SK-N-SH (cell line): ENCODE measurements around the gene ARHGAP26. TPM values are rescaled to one million over a fixed set of nuclear protein-coding genes. Genes with fewer than 3 reads are reported as not detected.

Experiments
- CTCF ChIA-PET: fragments of 300-600, 350-600 bp; formaldehyde crosslinking; extraction: SDS; loops from one replicate; lab custom pipeline; 2021; lab: Yijun Ruan, JAX
- POLR2A ChIA-PET: fragments of 350-600 bp; sonication (Branson Sonifier 250); formaldehyde crosslinking; extraction: SDS; loops from one replicate; lab custom pipeline; 2020; ENCODE audit warnings: antibody characterized with exemption, inconsistent platforms; lab: Yijun Ruan, JAX
- DNase-seq: peaks from one replicate; pipeline ENCODE4 v3.0.0; 2012
- H2AFZ ChIP-seq: fragments of 200-600 bp; sonication (generic); 2 replicates; pipeline ENCODE4 v1.8.1; 2016; ENCODE audit warnings: antibody characterized with exemption, mild to moderate bottlenecking, low read depth
- H3F3A ChIP-seq: fragments of 200-600 bp; sonication (generic); replicated peaks from 2 replicates; pipeline ENCODE3; 2016; ENCODE audit warnings: antibody characterized with exemption, mild to moderate bottlenecking; ENCODE audit not compliant: insufficient read depth
- H3K27ac ChIP-seq, 2 experiments: fragments of 200-500 bp in 1 of 2; fragments of 200-600 bp in 1 of 2; sonication (Bioruptor generic) in 1 of 2; sonication (generic), shearing (Covaris generic) in 1 of 2; 2 replicates each; pipeline versions ENCODE4 v1.5.1 to v1.6.1; 2014 to 2016; ENCODE audit warnings: low read depth in 2 of 2, inconsistent platforms in 1 of 2, low read length in 1 of 2, mild to moderate bottlenecking in 1 of 2, mixed read lengths in 1 of 2
- H3K27me3 ChIP-seq: fragments of 200-600 bp; sonication (generic), shearing (Covaris generic); 2 replicates; pipeline ENCODE4 v1.6.1; 2016; ENCODE audit warnings: mixed run types; ENCODE audit not compliant: insufficient read depth
- H3K36me3 ChIP-seq, 2 experiments: fragments of 200-500 bp in 1 of 2; fragments of 200-600 bp in 1 of 2; sonication (Bioruptor generic) in 1 of 2; sonication (generic) in 1 of 2; replicated peaks in 1 of 2; 2 replicates each; pipeline versions ENCODE3 to v1.5.1; 2014 to 2016; ENCODE audit warnings: low read length in 1 of 2, mild to moderate bottlenecking in 1 of 2; ENCODE audit not compliant: insufficient read depth in 2 of 2, control insufficient read depth in 1 of 2
- H3K4me1 ChIP-seq, 2 experiments: fragments of 200-500 bp in 1 of 2; fragments of 200-600 bp in 1 of 2; sonication (Bioruptor generic) in 1 of 2; sonication (generic), shearing (Covaris generic) in 1 of 2; 2 replicates each; pipeline versions ENCODE4 v1.5.1 to v1.6.1; 2014 to 2016; ENCODE audit warnings: low read depth in 1 of 2, low read length in 1 of 2, mixed run types in 1 of 2; ENCODE audit not compliant: insufficient read depth in 2 of 2, control insufficient read depth in 1 of 2
- H3K4me2 ChIP-seq: fragments of 200-600 bp; sonication (generic), shearing (Covaris generic); 2 replicates; pipeline ENCODE4 v1.6.1; 2017; ENCODE audit warnings: mixed run types
- H3K4me3 ChIP-seq, 2 experiments: fragments of 200-500 bp in 1 of 2; fragments of 200-600 bp in 1 of 2; sonication (Bioruptor generic) in 1 of 2; sonication (generic), shearing (Covaris generic) in 1 of 2; 2 replicates each; pipeline versions ENCODE4 v1.5.1 to v1.8.1; 2014 to 2016; ENCODE audit warnings: low read depth in 2 of 2, inconsistent platforms in 1 of 2, low read length in 1 of 2, mild to moderate bottlenecking in 1 of 2, mixed read lengths in 1 of 2, moderate library complexity in 1 of 2
- H3K79me2 ChIP-seq: fragments of 200-600 bp; sonication (generic); 2 replicates; pipeline ENCODE4 v1.8.1; 2017; ENCODE audit warnings: mild to moderate bottlenecking; ENCODE audit not compliant: insufficient read depth
- H3K9ac ChIP-seq: fragments of 200-600 bp; sonication (generic); 2 replicates; pipeline ENCODE4 v1.6.1; 2017; ENCODE audit warnings: mixed run types
- H3K9me2 ChIP-seq: fragments of 200-600 bp; sonication (generic); 2 replicates; pipeline ENCODE4 v1.6.1; 2017; ENCODE audit warnings: mixed run types
- H3K9me3 ChIP-seq: fragments of 200-600 bp; sonication (generic); 2 replicates; pipeline ENCODE4 v1.6.1; 2017; ENCODE audit warnings: mixed run types, mild to moderate bottlenecking, moderate library complexity
- H4K20me1 ChIP-seq: fragments of 200-600 bp; sonication (generic); 2 replicates; pipeline ENCODE4 v1.6.1; 2017; ENCODE audit warnings: mild to moderate bottlenecking, mixed run types; ENCODE audit not compliant: insufficient read depth
- CHD2 ChIP-seq: fragments of 150-350 bp; IDR thresholded peaks from 2 replicates; pipeline ENCODE4 v1.6.1; 2018; ENCODE audit warnings: low read length; ENCODE audit not compliant: partially characterized antibody
- ELF1 ChIP-seq: IDR thresholded peaks from 2 replicates; pipeline ENCODE4 v1.4.0; 2012
- EP300 ChIP-seq, 2 experiments: IDR thresholded peaks; 2 replicates each; pipeline versions ENCODE4 v1.4.0 to v1.6.1; 2012; ENCODE audit warnings: borderline replicate concordance in 1 of 2, low read depth in 1 of 2, low read length in 1 of 2
- EZH2phosphoT487 ChIP-seq: fragments of 200-600 bp; sonication (generic); IDR thresholded peaks from 2 replicates; pipeline ENCODE4 v1.6.1; 2017; ENCODE audit warnings: low read depth, mixed run types, mild to moderate bottlenecking, antibody characterized with exemption, moderate library complexity, borderline replicate concordance
- FOSL2 ChIP-seq: IDR thresholded peaks from 2 replicates; pipeline ENCODE4 v1.4.0; 2012; ENCODE audit warnings: low read depth, mild to moderate bottlenecking, moderate library complexity, borderline replicate concordance
- FOXJ3 ChIP-seq: sonication (generic); formaldehyde crosslinking; IDR thresholded peaks from 2 replicates; pipeline ENCODE4 v1.5.1; 2020; ENCODE audit warnings: mild to moderate bottlenecking, missing genetic modification reagents
- FOXM1 ChIP-seq: IDR thresholded peaks from 2 replicates; pipeline ENCODE4 v1.4.0; 2012; ENCODE audit warnings: low read depth, mild to moderate bottlenecking
- JUND ChIP-seq: IDR thresholded peaks from 2 replicates; pipeline ENCODE4 v1.4.0; 2012
- MXI1 ChIP-seq: IDR thresholded peaks from 2 replicates; pipeline ENCODE4 v1.6.1; 2012; ENCODE audit warnings: mild to moderate bottlenecking, low read depth, low read length, improper control_type of control experiment
- NFIC ChIP-seq: IDR thresholded peaks from 2 replicates; pipeline ENCODE4 v1.4.0; 2012; ENCODE audit warnings: borderline replicate concordance
- NRF1 ChIP-seq: IDR thresholded peaks from 2 replicates; pipeline ENCODE4 v1.6.1; 2012; ENCODE audit warnings: low read depth, mild to moderate bottlenecking, low read length
- POLR2AphosphoS5 ChIP-seq: IDR thresholded peaks from 2 replicates; pipeline ENCODE4 v1.6.1; 2012; ENCODE audit warnings: low read depth, low read length
- RAD21 ChIP-seq: IDR thresholded peaks from 2 replicates; pipeline ENCODE4 v1.6.1; 2012; ENCODE audit warnings: mild to moderate bottlenecking, low read length
- RCOR1 ChIP-seq: fragments of 150-350 bp; IDR thresholded peaks from 2 replicates; pipeline ENCODE4 v1.6.1; 2017; ENCODE audit warnings: antibody characterized with exemption, low read length
- RXRA ChIP-seq: IDR thresholded peaks from 2 replicates; pipeline ENCODE4 v1.4.0; 2012; ENCODE audit warnings: low read depth, mild to moderate bottlenecking, borderline replicate concordance
- SIN3A ChIP-seq: IDR thresholded peaks from 2 replicates; pipeline ENCODE4 v1.6.1; 2012; ENCODE audit warnings: low read depth, mild to moderate bottlenecking, low read length, moderate library complexity, borderline replicate concordance
- TAF1 ChIP-seq: IDR thresholded peaks from 2 replicates; pipeline ENCODE4 v1.6.1; 2012; ENCODE audit warnings: low read depth, mild to moderate bottlenecking, low read length, moderate library complexity, borderline replicate concordance
- TCF12 ChIP-seq: IDR thresholded peaks from 2 replicates; pipeline ENCODE4 v1.4.0; 2012
- TEAD4 ChIP-seq: IDR thresholded peaks from 2 replicates; pipeline ENCODE4 v1.4.0; 2012; ENCODE audit warnings: mild to moderate bottlenecking, borderline replicate concordance; ENCODE audit not compliant: insufficient read depth
- WGBS: methylation state at CpG from one replicate; pipeline ENCODE4 v1.1.6; 2017; ENCODE audit warnings: low lambda C conversion rate; 5-methylcytosine and 5-hydroxymethylcytosine counted together
- polyA plus RNA-seq, 3 experiments: library from polyadenylated mRNA; depleted of rRNA; stranded (reverse); fragments of >200 nt; gene quantifications; 2 replicates each; pipeline ENCODE4 v1.2.3, GENCODE V29; 2012
- TF ChIP-seq, protein P1 (sequence below): IDR thresholded peaks from 2 replicates; pipeline ENCODE4 v1.4.0; 2012; ENCODE audit warnings: low read depth
- TF ChIP-seq, protein P2 (sequence below): IDR thresholded peaks from 2 replicates; pipeline ENCODE4; 2012
- TF ChIP-seq, protein P3 (sequence below): IDR thresholded peaks from 2 replicates; pipeline ENCODE4 v1.4.0; 2012; ENCODE audit warnings: low read depth, borderline replicate concordance
- TF ChIP-seq, protein P4 (sequence below): IDR thresholded peaks from 2 replicates; pipeline ENCODE4 v1.4.0; 2012; ENCODE audit warnings: low read depth, borderline replicate concordance
- TF ChIP-seq, protein P5 (sequence below): fragments of 200-600 bp; sonication (generic); IDR thresholded peaks from 2 replicates; pipeline ENCODE4 v1.6.1; 2017; ENCODE audit warnings: antibody characterized with exemption, mild to moderate bottlenecking, moderate library complexity
- TF ChIP-seq, protein P6 (sequence below): fragments of 150-350 bp; IDR thresholded peaks from 2 replicates; pipeline ENCODE4 v1.6.1; 2017; ENCODE audit warnings: antibody characterized with exemption, low read length, low read depth, borderline replicate concordance

Gene ARHGAP26
- polyA plus RNA-seq, 1 of the 3 experiments (the other 2 are of a cell fraction) = 6.1 TPM

DNA sequence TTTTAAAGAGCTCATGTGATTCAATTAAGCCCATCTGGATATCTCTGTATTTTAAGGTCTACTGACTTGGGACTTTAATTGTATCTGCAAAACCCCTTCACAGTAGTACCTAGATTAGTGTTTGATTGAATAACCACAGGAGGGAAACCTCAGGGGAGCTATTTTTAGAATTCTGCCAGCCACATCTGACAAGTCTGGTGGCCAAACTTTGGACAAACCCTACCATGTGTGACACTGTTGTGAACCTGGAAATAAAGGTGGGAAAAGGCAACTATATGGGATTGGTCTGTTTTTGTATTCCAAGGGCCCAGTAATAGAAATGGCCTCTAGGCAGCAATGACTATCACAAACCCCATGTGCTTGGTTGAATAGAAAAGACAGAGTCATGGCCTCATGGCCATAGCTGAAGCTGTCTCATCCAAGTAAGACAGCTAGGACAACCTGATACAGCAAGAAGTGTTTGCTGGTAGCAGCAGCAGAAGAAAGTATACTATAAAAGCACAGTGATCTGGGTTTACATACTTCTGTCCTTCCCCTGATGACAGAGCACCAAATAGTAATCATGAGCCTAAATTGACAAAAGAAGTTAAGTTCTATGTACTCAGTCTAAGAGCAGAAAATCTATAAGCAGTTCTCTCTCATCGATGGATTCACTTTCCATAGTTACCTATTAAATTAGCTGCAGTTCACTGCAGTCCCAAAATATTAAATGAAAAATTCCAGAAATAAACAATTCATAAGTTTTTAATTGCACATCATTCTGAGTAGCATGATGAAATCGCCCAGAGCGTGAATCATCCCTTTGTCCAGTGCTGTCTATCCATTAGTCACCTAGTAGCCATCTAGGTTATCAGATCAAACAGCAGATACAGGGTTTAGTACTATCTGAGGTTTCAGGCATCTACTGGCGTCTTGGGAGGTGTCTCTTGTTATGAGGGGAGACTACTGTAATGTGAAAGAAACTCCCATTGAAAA is 189.8 kb downstream of the ARHGAP26 start:
- Histone ChIP-seq H4K20me1 (no peaks in the 10 kb centered on the region), H3K79me2 (no peaks in the 10 kb centered on the region), H3K9me3 (no peaks in the 10 kb centered on the region), H2AFZ (peak overlapping the region; percentile 25; the same call in 1 of the 2 replicates), H3K9ac (peak overlapping the region; percentile 57; the same call in 1 of the 2 replicates), H3F3A (peaks cover 24% of the 10 kb centered on the region), H3K27ac (peak overlapping the region; percentile 34 to 91; a peak in 3 of 4 replicates), H3K4me1 (peaks cover 4 to 20% of the 10 kb centered on the region in 2 experiments; a peak in 3 of 4 replicates), H3K4me3 (no peak overlapping the region; a peak in 1 of 4 replicates), H3K27me3 (no peaks in the 10 kb centered on the region), H3K9me2 (no peaks in the 10 kb centered on the region), H3K4me2 (peak overlapping the region; percentile 54), H3K36me3 (peaks cover 3 to 7% of the 10 kb centered on the region in 2 experiments)
- peak; percentile 97 for TF ChIP-seq FOSL2
- no peak for TF ChIP-seq FOXJ3 (CRISPR knock-in tag)
- peak; percentile 77 for TF ChIP-seq NFIC
- no peak for TF ChIP-seq RAD21
- TF ChIP-seq, protein P1, sequence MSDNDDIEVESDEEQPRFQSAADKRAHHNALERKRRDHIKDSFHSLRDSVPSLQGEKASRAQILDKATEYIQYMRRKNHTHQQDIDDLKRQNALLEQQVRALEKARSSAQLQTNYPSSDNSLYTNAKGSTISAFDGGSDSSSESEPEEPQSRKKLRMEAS = no peak
- TF ChIP-seq, protein P2, sequence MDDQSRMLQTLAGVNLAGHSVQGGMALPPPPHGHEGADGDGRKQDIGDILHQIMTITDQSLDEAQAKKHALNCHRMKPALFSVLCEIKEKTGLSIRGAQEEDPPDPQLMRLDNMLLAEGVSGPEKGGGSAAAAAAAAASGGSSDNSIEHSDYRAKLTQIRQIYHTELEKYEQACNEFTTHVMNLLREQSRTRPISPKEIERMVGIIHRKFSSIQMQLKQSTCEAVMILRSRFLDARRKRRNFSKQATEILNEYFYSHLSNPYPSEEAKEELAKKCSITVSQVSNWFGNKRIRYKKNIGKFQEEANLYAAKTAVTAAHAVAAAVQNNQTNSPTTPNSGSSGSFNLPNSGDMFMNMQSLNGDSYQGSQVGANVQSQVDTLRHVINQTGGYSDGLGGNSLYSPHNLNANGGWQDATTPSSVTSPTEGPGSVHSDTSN = peak; percentile 81
- TF ChIP-seq EP300 (IDR thresholded peaks at IDR 0.05; ENCODE audit: borderline replicate concordance in 1 of 2, low read depth in 1 of 2, low read length in 1 of 2) = peak in 1 of 2 experiments; percentile 90; a peak in 2 of 4 replicates
- TF ChIP-seq EZH2phosphoT487 = no peak
- TF ChIP-seq SIN3A = no peak
- TF ChIP-seq ELF1 = no peak
- no peak for TF ChIP-seq CHD2
- TF ChIP-seq MXI1 = no peak
- peak; percentile 74; the same call in 1 of the 2 replicates for TF ChIP-seq TEAD4
- peak; percentile 90 for TF ChIP-seq TCF12
- peak; percentile 78 for TF ChIP-seq FOXM1
- TF ChIP-seq, protein P3, sequence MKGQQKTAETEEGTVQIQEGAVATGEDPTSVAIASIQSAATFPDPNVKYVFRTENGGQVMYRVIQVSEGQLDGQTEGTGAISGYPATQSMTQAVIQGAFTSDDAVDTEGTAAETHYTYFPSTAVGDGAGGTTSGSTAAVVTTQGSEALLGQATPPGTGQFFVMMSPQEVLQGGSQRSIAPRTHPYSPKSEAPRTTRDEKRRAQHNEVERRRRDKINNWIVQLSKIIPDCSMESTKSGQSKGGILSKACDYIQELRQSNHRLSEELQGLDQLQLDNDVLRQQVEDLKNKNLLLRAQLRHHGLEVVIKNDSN = no peak
- peak; percentile 79; the same call in 1 of the 2 replicates for TF ChIP-seq RXRA
- TF ChIP-seq, protein P4, sequence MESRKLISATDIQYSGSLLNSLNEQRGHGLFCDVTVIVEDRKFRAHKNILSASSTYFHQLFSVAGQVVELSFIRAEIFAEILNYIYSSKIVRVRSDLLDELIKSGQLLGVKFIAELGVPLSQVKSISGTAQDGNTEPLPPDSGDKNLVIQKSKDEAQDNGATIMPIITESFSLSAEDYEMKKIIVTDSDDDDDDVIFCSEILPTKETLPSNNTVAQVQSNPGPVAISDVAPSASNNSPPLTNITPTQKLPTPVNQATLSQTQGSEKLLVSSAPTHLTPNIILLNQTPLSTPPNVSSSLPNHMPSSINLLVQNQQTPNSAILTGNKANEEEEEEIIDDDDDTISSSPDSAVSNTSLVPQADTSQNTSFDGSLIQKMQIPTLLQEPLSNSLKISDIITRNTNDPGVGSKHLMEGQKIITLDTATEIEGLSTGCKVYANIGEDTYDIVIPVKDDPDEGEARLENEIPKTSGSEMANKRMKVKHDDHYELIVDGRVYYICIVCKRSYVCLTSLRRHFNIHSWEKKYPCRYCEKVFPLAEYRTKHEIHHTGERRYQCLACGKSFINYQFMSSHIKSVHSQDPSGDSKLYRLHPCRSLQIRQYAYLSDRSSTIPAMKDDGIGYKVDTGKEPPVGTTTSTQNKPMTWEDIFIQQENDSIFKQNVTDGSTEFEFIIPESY = no peak; the same call in 1 of the 2 replicates
- TF ChIP-seq, protein P5, sequence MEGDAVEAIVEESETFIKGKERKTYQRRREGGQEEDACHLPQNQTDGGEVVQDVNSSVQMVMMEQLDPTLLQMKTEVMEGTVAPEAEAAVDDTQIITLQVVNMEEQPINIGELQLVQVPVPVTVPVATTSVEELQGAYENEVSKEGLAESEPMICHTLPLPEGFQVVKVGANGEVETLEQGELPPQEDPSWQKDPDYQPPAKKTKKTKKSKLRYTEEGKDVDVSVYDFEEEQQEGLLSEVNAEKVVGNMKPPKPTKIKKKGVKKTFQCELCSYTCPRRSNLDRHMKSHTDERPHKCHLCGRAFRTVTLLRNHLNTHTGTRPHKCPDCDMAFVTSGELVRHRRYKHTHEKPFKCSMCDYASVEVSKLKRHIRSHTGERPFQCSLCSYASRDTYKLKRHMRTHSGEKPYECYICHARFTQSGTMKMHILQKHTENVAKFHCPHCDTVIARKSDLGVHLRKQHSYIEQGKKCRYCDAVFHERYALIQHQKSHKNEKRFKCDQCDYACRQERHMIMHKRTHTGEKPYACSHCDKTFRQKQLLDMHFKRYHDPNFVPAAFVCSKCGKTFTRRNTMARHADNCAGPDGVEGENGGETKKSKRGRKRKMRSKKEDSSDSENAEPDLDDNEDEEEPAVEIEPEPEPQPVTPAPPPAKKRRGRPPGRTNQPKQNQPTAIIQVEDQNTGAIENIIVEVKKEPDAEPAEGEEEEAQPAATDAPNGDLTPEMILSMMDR = no peak
- TF ChIP-seq TAF1 = no peak
- TF ChIP-seq JUND = peak; percentile 97
- TF ChIP-seq RCOR1 = no peak
- TF ChIP-seq NRF1 = no peak
- TF ChIP-seq, protein P6, sequence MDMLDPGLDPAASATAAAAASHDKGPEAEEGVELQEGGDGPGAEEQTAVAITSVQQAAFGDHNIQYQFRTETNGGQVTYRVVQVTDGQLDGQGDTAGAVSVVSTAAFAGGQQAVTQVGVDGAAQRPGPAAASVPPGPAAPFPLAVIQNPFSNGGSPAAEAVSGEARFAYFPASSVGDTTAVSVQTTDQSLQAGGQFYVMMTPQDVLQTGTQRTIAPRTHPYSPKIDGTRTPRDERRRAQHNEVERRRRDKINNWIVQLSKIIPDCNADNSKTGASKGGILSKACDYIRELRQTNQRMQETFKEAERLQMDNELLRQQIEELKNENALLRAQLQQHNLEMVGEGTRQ = no peak
- peak; percentile 69; the same call in 1 of the 2 replicates for TF ChIP-seq POLR2AphosphoS5
- 4% methylated on average over 4 of the region's 4 CpGs for WGBS
- POLR2A ChIA-PET = no interaction called here
- CTCF ChIA-PET = interaction anchor here (0.7 to 2.6 kb wide), 6 partner anchors 37 to 1183 kb away, joined by 3 to 14 read pairs (median 3); no protein-coding TSS in a partner anchor
- no peak for DNase-seq
